NCI-H446 treated with DMSO at 0.1 percent for 48 hours (cell line): ENCODE results near the gene DGAT2L6.
"Not testable (repeated sequence)": the region's sequence is repeated elsewhere in the genome, so short reads cannot be mapped to it uniquely, and the experiment has no call there.

Experiments
- DNase-seq: peaks from one replicate; lab custom pipeline; 2025; lab: John Stamatoyannopoulos, UW

The DGAT2L6 gene

DNA sequence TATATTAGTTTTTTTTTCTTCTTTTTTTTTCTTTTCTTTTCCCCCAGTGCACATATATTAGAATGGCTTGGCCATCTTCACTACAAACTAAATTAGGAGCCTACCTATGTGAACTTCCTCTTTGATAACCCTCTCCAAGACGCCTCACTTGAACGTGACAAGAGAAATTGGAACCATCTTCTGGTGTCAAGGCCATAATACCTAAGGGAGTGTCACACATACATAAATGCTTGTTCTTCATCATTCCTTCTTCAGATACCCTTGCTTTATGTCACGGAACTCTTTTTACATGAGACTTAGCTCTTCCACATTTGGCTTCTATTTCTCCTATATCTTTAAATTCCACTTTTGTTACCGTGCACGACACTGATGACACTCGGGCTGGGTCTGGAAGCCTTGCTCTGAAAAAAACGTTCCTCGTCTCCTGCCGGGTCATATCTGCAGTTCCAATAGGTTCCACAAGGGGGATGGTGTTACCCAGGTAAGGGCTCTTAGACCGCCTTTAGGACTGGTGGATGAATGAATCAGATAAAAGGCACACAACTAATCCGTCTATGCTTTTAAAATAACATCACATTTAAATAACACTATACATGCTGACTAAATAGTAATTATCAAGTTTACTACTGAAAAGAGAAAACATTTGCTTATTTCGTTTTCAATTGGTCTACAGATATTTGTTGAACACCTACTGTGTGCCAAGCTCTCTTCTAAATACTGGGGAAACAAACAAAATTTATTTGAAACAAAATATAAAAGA lies 19.9 kb downstream of the DGAT2L6 start:
- DNase-seq: no peak

DNA sequence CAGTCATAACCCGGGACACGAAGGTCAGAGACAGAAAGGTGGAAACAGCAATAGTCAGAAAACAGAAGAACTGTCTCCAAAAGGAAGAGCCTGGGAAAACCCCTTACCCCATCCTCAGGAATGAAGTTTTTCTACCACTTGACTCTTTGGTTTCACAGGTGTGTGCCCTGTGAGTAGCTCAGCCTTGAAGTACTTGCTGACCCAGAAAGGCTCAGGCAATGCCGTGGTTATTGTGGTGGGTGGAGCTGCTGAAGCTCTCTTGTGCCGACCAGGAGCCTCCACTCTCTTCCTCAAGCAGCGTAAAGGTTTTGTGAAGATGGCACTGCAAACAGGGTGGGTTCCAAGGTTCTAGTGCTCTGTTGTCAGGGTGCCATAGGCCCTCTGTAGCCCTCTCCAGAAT lies 24.4 kb downstream of the DGAT2L6 start:
- DNase-seq: no peak

GRCh38 chrX:70208479-70208878 lies 31.2 kb downstream of the DGAT2L6 start:
- no peak for DNase-seq

- DNase-seq: not testable (repeated sequence)
These were observed 32.3 kb downstream of the DGAT2L6 start for GRCh38 chrX:70209570-70209969.

- peak; percentile 4 for DNase-seq
These were observed 42.9 kb downstream of the DGAT2L6 start for GRCh38 chrX:70219938-70220764.

- no peak for DNase-seq
These were observed 48.8 kb downstream of the DGAT2L6 start for GRCh38 chrX:70226048-70226447.

GRCh38 chrX:70226687-70227086 lies 49.4 kb downstream of the DGAT2L6 start:
- no peak for DNase-seq

- DNase-seq: no peak
These were observed 54.4 kb downstream of the DGAT2L6 start for GRCh38 chrX:70231666-70232065.

GRCh38 chrX:70234355-70234754 lies 57.1 kb downstream of the DGAT2L6 start, which contains the start of gene AWAT1:
Gene AWAT1, plus strand, starts transcription at chrX:70234655. Its CDS starts 41 bp downstream, at chrX:70234696.
- DNase-seq: no peak

- no peak for DNase-seq
These were observed 63.5 kb downstream of the DGAT2L6 start for GRCh38 chrX:70240751-70241150.

GRCh38 chrX:70241501-70241900 lies 64.2 kb downstream of the DGAT2L6 start:
- no peak for DNase-seq

DNA sequence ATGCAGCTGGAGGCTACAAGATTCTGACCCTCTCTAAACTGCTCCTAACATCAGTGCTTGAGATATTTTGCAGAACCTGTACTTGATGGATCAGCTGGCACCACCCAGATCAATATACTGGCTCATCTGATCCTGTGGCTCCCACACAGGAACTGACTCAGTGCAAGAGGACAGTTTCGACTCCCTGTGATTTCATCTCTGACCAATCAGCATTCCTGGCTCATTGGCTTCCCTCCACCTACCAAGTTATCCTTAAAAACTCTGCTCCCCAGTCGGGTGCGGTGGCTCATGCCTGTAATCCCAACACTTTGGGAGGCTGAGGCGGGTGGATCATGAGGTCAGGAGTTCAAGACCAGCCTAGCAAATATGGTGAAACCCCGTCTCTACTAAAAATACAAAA lies 66.3 kb downstream of the DGAT2L6 start:
- not testable (repeated sequence) for DNase-seq

GRCh38 chrX:70244881-70245280 lies 67.6 kb downstream of the DGAT2L6 start:
- DNase-seq: no peak

DNA sequence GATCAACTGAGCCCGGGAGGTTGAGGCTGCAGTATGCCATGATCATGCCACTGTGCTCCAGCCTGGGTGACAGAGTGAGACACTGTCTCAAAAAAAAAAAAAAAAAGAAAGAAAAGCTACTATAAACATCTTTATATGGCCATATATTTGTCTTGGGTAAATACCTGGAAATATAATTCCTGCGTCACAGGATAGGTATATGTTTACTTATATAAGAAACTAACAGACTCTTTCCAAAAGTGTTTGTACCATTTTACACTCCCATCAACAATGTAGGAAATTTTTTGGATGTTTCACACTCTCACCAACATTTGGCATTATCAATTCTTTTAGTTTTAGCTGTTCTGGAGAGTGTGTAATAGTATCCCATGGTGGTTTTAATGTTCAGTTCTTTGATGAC lies 70.0 kb downstream of the DGAT2L6 start:
- DNase-seq: no peak

- DNase-seq: no peak
These were observed 75.2 kb downstream of the DGAT2L6 start for GRCh38 chrX:70252491-70252890.

GRCh38 chrX:70253377-70254062 lies 76.2 kb downstream of the DGAT2L6 start:
- no peak for DNase-seq

DNA sequence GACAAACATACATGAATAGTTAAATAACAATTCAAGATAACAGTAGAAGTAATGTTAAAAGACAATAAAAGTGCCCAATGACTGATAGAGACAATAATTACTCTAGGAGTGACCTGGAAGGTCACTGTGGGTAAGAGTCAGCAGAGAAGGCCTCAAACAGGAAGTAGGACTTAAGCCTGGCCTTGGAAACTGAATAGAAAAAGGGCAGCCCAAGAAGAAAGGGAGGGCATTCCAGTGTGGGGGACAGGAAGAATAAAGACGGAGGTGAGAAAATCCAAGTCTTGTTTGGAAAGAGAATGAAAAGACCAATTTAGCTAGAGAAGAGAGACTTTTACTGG lies 76.7 kb downstream of the DGAT2L6 start:
- no peak for DNase-seq

DNA sequence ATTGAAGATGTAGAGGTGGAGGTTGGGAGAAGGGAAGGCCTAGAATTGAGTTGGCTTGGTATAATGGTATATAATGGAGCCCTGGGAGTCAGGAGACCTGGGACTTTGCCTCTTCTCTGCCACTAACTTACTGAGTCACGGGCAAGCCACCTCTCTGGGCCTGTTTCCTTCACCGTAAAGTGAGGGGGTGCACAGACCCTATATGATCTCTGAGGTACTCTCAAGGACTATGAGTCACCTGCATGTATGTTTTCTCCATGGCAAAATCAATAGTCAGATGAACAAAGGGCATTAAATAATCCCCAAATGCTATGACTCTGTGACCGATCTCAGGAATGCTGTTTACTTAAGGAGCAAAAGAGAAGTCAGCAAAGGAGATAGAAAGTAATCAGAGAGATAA lies 77.6 kb downstream of the DGAT2L6 start:
- DNase-seq: no peak
